Omental fat pad (tissue), 4 donors: ENCODE results near the gene NEIL3. TPM values are rescaled to one million over a fixed set of nuclear protein-coding genes. Genes with fewer than 3 reads are reported as not detected.

Source experiments
- ATAC-seq: fragments of 150-250 bp; one replicate; pipeline ENCODE4 v1.9.1; 2016; ENCODE audit warnings: mild to moderate bottlenecking, moderate library complexity; ENCODE audit not compliant: low FRiP score
- DNase-seq: peaks from one replicate; pipeline ENCODE4 v3.0.0-alpha.2; 2019; ENCODE audit warnings: low spot score
- CTCF ChIP-seq, 3 donors: fragments of 450-650 bp; IDR thresholded peaks; one replicate each; pipeline ENCODE4 v1.5.1; 2016 to 2017; ENCODE audit warnings: antibody characterized with exemption in 3 of 3, mild to moderate bottlenecking in 3 of 3, moderate library complexity in 2 of 3
- total RNA-seq, 4 donors: library from RNA; depleted of rRNA; stranded (reverse); fragments of >200 nt; gene quantifications; one replicate each; pipeline ENCODE4 v1.1.0, GENCODE V29; 2016

NEIL3 gene
- total RNA-seq, 4 donors from 2014 or later = 0.96 TPM; not detected in 3

- no peak for DNase-seq
- ATAC-seq = no peak
- TF ChIP-seq CTCF (IDR thresholded peaks at IDR 0.05) = no peak
Measured at GRCh38 chr4:177380730-177381287, 71.1 kb downstream of the NEIL3 start.

GRCh38 chr4:177381762-177382310 lies 72.2 kb downstream of the NEIL3 start:
- DNase-seq (no peak), ATAC-seq (no peak)
- no peak for TF ChIP-seq CTCF (IDR thresholded peaks at IDR 0.05)

- no peak for TF ChIP-seq CTCF (IDR thresholded peaks at IDR 0.05)
- DNase-seq (no peak), ATAC-seq (no peak)
Measured at GRCh38 chr4:177384856-177385397, 75.3 kb downstream of the NEIL3 start.

- ATAC-seq (no peak), DNase-seq (no peak)
- TF ChIP-seq CTCF (IDR thresholded peaks at IDR 0.05) = no peak
Measured at GRCh38 chr4:177385576-177386277, 76.1 kb downstream of the NEIL3 start.

- DNase-seq (no peak), ATAC-seq (no peak)
- no peak for TF ChIP-seq CTCF (IDR thresholded peaks at IDR 0.05)
Measured at GRCh38 chr4:177386278-177386815, 76.7 kb downstream of the NEIL3 start.

- DNase-seq = no peak
- ATAC-seq = no peak
- no peak for TF ChIP-seq CTCF (IDR thresholded peaks at IDR 0.05)
Measured at GRCh38 chr4:177391287-177391686, 81.6 kb downstream of the NEIL3 start.
